H1 (cell line): ENCODE data around the gene DES. TPM values are rescaled to one million over a fixed set of nuclear protein-coding genes. Genes with fewer than 3 reads are reported as not detected.

ENCODE experiments used
- CTCF ChIA-PET: fragments of 300-600 bp; sonication (Branson Sonifier 250); formaldehyde crosslinking; loops from one replicate; lab custom pipeline; 2021; ENCODE audit not compliant: partially characterized antibody; lab: Charles Lee
- POLR2A ChIA-PET: fragments of 300-600 bp; sonication (Branson Sonifier 250); formaldehyde crosslinking; loops from one replicate; lab custom pipeline; 2021; ENCODE audit warnings: inconsistent platforms; ENCODE audit not compliant: partially characterized antibody; lab: Charles Lee
- DNase-seq, 2 experiments: peaks; one replicate each; pipeline versions ENCODE4 v3.0.0 to v3.0.0-alpha.2; 2010 to 2022; ENCODE audit warnings: low spot score in 2 of 2, low read depth in 1 of 2, mixed read lengths in 1 of 2
- FAIRE-seq: peaks from 2 replicates; lab custom pipeline; 2011; peaks lifted over from hg19 to GRCh38; lab: Jason Lieb, UNC
- H2AFZ ChIP-seq: 2 replicates; pipeline ENCODE4 v1.8.1; 2012; ENCODE audit warnings: low read length, inconsistent platforms
- H2AK5ac ChIP-seq: 2 replicates; pipeline ENCODE4 v1.6.1; 2013; ENCODE audit warnings: low read depth, low read length
- H2BK120ac ChIP-seq: replicated peaks from 2 replicates; pipeline ENCODE3; 2013; ENCODE audit warnings: low read depth, low read length, inconsistent platforms
- H2BK12ac ChIP-seq: 2 replicates; pipeline ENCODE4 v1.6.1; 2013; ENCODE audit warnings: low read depth, low read length
- H2BK15ac ChIP-seq: 2 replicates; pipeline ENCODE4 v1.6.1; 2013; ENCODE audit warnings: low read length
- H2BK20ac ChIP-seq: 2 replicates; pipeline ENCODE4 v1.6.1; 2013; ENCODE audit warnings: low read length
- H2BK5ac ChIP-seq: 2 replicates; pipeline ENCODE4 v1.6.1; 2013; ENCODE audit warnings: low read depth, low read length
- H3K14ac ChIP-seq: 2 replicates; pipeline ENCODE4 v1.6.1; 2013; ENCODE audit warnings: inconsistent platforms; ENCODE audit not compliant: insufficient read length
- H3K18ac ChIP-seq: 2 replicates; pipeline ENCODE4 v1.6.1; 2013; ENCODE audit warnings: low read length; ENCODE audit errors: extremely low read depth
- H3K23ac ChIP-seq: 2 replicates; pipeline ENCODE4 v1.6.1; 2013; ENCODE audit warnings: inconsistent platforms; ENCODE audit not compliant: insufficient read length
- H3K23me2 ChIP-seq: 2 replicates; pipeline ENCODE4 v1.6.1; 2013; ENCODE audit warnings: low read depth, low read length
- H3K27ac ChIP-seq: 2 replicates; pipeline ENCODE4 v1.6.1; 2011; ENCODE audit warnings: low read depth, low read length, inconsistent platforms
- H3K27me3 ChIP-seq, 4 experiments: replicated peaks in 1 of 4; 1 replicate in 1 of 4; 2 replicates in 3 of 4; pipeline versions ENCODE4 v1.6.1 to v1.8.1; 2011 to 2013; ENCODE audit warnings: low read length in 3 of 4, mild to moderate bottlenecking in 3 of 4, inconsistent platforms in 2 of 4, mixed read lengths in 2 of 4, moderate library complexity in 1 of 4; ENCODE audit not compliant: control insufficient read depth in 3 of 4, insufficient read depth in 3 of 4; ENCODE audit errors: extremely low read depth in 1 of 4
- H3K36me3 ChIP-seq, 4 experiments: 2 replicates each; pipeline versions ENCODE4 v1.6.1 to v1.8.1; 2011 to 2013; ENCODE audit warnings: mild to moderate bottlenecking in 4 of 4, low read length in 3 of 4, moderate library complexity in 2 of 4, control low read depth in 1 of 4, inconsistent platforms in 1 of 4; ENCODE audit not compliant: insufficient read depth in 4 of 4, control insufficient read depth in 2 of 4
- H3K4ac ChIP-seq: replicated peaks from 2 replicates; pipeline ENCODE3; 2013; ENCODE audit warnings: low read length, low read depth, mixed read lengths, inconsistent platforms; ENCODE audit not compliant: insufficient read length
- H3K4me1 ChIP-seq, 4 experiments: replicated peaks in 1 of 4; 1 replicate in 1 of 4; 2 replicates in 3 of 4; pipeline versions ENCODE4 v1.6.1 to v1.8.1; 2011 to 2013; ENCODE audit warnings: low read length in 3 of 4, inconsistent platforms in 2 of 4, mixed read lengths in 1 of 4; ENCODE audit not compliant: insufficient read depth in 4 of 4, control insufficient read depth in 3 of 4
- H3K4me2 ChIP-seq, 2 experiments: 2 replicates each; pipeline versions ENCODE4 v1.6.1 to v1.8.1; 2011 to 2013; ENCODE audit warnings: low read depth in 2 of 2, low read length in 2 of 2, control low read depth in 1 of 2, inconsistent platforms in 1 of 2, mild to moderate bottlenecking in 1 of 2; ENCODE audit not compliant: insufficient read depth in 1 of 2
- H3K4me3 ChIP-seq, 4 experiments: fragments of 200-600, 300-600 bp in 1 of 4; sonication (generic), shearing (Covaris generic), sonication (Bioruptor Twin) in 1 of 4; 2 replicates each; pipeline versions ENCODE4 v1.5.1 to v1.8.1; 2011 to 2016; ENCODE audit warnings: low read length in 4 of 4, low read depth in 3 of 4, control low read depth in 2 of 4, inconsistent platforms in 2 of 4, mild to moderate bottlenecking in 2 of 4, mixed read lengths in 1 of 4, moderate library complexity in 1 of 4; ENCODE audit not compliant: insufficient read depth in 2 of 4; ENCODE audit errors: extremely low read depth in 1 of 4
- H3K56ac ChIP-seq: replicated peaks from 2 replicates; pipeline ENCODE3; 2013; ENCODE audit warnings: low read depth, mild to moderate bottlenecking, mixed read lengths, low read length, inconsistent platforms; ENCODE audit not compliant: insufficient read length
- H3K79me1 ChIP-seq: 2 replicates; pipeline ENCODE4 v1.6.1; 2013; ENCODE audit warnings: low read depth, low read length, control low read depth
- H3K79me2 ChIP-seq, 2 experiments: 2 replicates each; pipeline versions ENCODE4 v1.6.1 to v1.8.1; 2012 to 2013; ENCODE audit warnings: low read length in 2 of 2, mild to moderate bottlenecking in 2 of 2, inconsistent platforms in 1 of 2; ENCODE audit not compliant: insufficient read depth in 2 of 2, control insufficient read depth in 1 of 2
- H3K9ac ChIP-seq, 4 experiments: replicated peaks in 1 of 4; 1 replicate in 1 of 4; 2 replicates in 3 of 4; pipeline versions ENCODE4 v1.6.1 to v1.8.1; 2011 to 2013; ENCODE audit warnings: low read depth in 3 of 4, low read length in 3 of 4, control low read depth in 2 of 4, mild to moderate bottlenecking in 2 of 4, moderate library complexity in 2 of 4, inconsistent platforms in 1 of 4; ENCODE audit errors: extremely low read depth in 1 of 4
- H3K9me3 ChIP-seq, 2 experiments: 2 replicates each; pipeline versions ENCODE4 v1.6.1 to v1.8.1; 2012 to 2013; ENCODE audit warnings: mild to moderate bottlenecking in 2 of 2, moderate library complexity in 2 of 2, control low read depth in 1 of 2, inconsistent platforms in 1 of 2, low read depth in 1 of 2, low read length in 1 of 2, mixed read lengths in 1 of 2; ENCODE audit not compliant: insufficient read depth in 2 of 2
- H4K20me1 ChIP-seq, 2 experiments: replicated peaks in 1 of 2; 2 replicates each; pipeline versions ENCODE3 to v1.8.1; 2011 to 2013; ENCODE audit warnings: inconsistent platforms in 2 of 2, low read length in 2 of 2, mild to moderate bottlenecking in 1 of 2; ENCODE audit not compliant: insufficient read depth in 2 of 2, control insufficient read depth in 1 of 2
- H4K5ac ChIP-seq: 2 replicates; pipeline ENCODE4 v1.6.1; 2013; ENCODE audit warnings: low read length, low read depth, mixed read lengths, inconsistent platforms; ENCODE audit not compliant: insufficient read length
- H4K8ac ChIP-seq: 2 replicates; pipeline ENCODE4 v1.8.0; 2013; ENCODE audit warnings: mild to moderate bottlenecking, moderate library complexity, low read length, inconsistent platforms; ENCODE audit not compliant: insufficient read depth; ENCODE audit errors: extremely low read depth
- H4K91ac ChIP-seq: replicated peaks from 2 replicates; pipeline ENCODE3; 2013; ENCODE audit warnings: low read length, mixed read lengths, inconsistent platforms; ENCODE audit not compliant: insufficient read length
- CEBPB ChIP-seq: IDR thresholded peaks from 2 replicates; pipeline ENCODE4 v1.6.1; 2012; ENCODE audit warnings: low read depth, low read length
- KDM4A ChIP-seq: IDR thresholded peaks from one replicate; pipeline ENCODE4 v1.7.1; 2012; ENCODE audit warnings: low read depth, mild to moderate bottlenecking, moderate library complexity, low read length, inconsistent platforms; ENCODE audit not compliant: severe bottlenecking
- TAF1 ChIP-seq: IDR thresholded peaks from 2 replicates; pipeline ENCODE4 v1.6.1; 2011; ENCODE audit warnings: mild to moderate bottlenecking, low read depth, low read length
- YY1 ChIP-seq: IDR thresholded peaks from 2 replicates; pipeline ENCODE4 v1.6.1; 2011; ENCODE audit warnings: low read depth, mild to moderate bottlenecking, low read length
- WGBS, 2 experiments: shearing (Covaris generic) in 1 of 2; methylation state at CpG; one replicate each; pipeline versions ENCODE4 v1.1.6 to v1.1.7; 2013 to 2015; ENCODE audit warnings: low lambda C conversion rate in 2 of 2, mixed read lengths in 2 of 2, inconsistent platforms in 1 of 2, low coverage in 1 of 2, missing lambda C conversion rate in 1 of 2; ENCODE audit not compliant: insufficient replicate concordance in 2 of 2, insufficient coverage in 1 of 2, insufficient read length in 1 of 2; ENCODE audit errors: extremely low coverage in 1 of 2, missing lambda C conversion rate in 1 of 2; 5-methylcytosine and 5-hydroxymethylcytosine counted together
- polyA plus RNA-seq, 7 experiments: library from polyadenylated mRNA; depleted of rRNA in 3 of 7; stranded (reverse) in 5 of 7; unstranded in 2 of 7; fragments of >200 nt in 5 of 7; fragments of 200-250 nt in 2 of 7; gene quantifications; 1 replicate in 5 of 7; 2 replicates in 1 of 7; 4 replicates in 1 of 7; pipeline versions ENCODE4 v1.2.1 to v1.2.3, GENCODE V29; 2011 to 2013; ENCODE audit warnings: missing spikeins in 2 of 7, mixed read lengths in 2 of 7
- total RNA-seq: library from RNA; stranded (reverse); fragmentation: NEBNext Ultra II Directional; extraction: Animal tissue kit (Norgen Biotek cat#: 25700); gene quantifications from 2 replicates; pipeline ENCODE4 v1.2.1, GENCODE V29; 2021

Gene DES
- total and polyA plus RNA-seq, 2 of the 8 experiments (the other 6 are each of a cell fraction or from before 2014, with no cell fraction given), result 1.8 to 4.3 TPM

- 71% methylated on average over 13 of the region's 19 CpGs; no CpG with 5 or more reads in 1 of the 2 experiments for WGBS, 2 experiments
- TF ChIP-seq CEBPB (no peak), KDM4A (peak; percentile 49), YY1 (no peak), TAF1 (no peak)
- TF ChIP-seq, all 59 proteins: peak for 1
- Histone ChIP-seq H4K91ac (no peak overlapping the region), H3K18ac (no peak overlapping the region; the same call in 1 of the 2 replicates), H3K4me1 (peaks cover 0 to 14% (median 4%) of the 10 kb centered on the region in 4 experiments; a peak in 5 of 7 replicates), H2BK20ac (no peak overlapping the region), H2BK12ac (no peak overlapping the region), H2AK5ac (no peak overlapping the region), H3K27me3 (no peaks in the 10 kb centered on the region; a peak in 1 of 7 replicates), H2AFZ (peak overlapping the region; percentile 27; the same call in 1 of the 2 replicates), H3K9ac (peak overlapping the region in 3 of 4 experiments; percentile 41 to 85 (median 77); a peak in 6 of 7 replicates), H2BK15ac (no peak overlapping the region), H3K4me2 (peak overlapping the region; percentile 84 to 86), H2BK5ac (no peak overlapping the region), H3K56ac (no peak overlapping the region), H3K79me2 (no peaks in the 10 kb centered on the region), H3K23ac (no peak overlapping the region), H3K23me2 (peaks cover 3% of the 10 kb centered on the region), H3K36me3 (peaks cover 11 to 19% (median 13%) of the 10 kb centered on the region in 4 experiments; a peak in 7 of 8 replicates), H2BK120ac (no peak overlapping the region), H3K9me3 (no peaks in the 10 kb centered on the region), H3K4ac (no peak overlapping the region), H3K79me1 (peaks cover 2% of the 10 kb centered on the region), H4K20me1 (peaks cover 0 to 3% of the 10 kb centered on the region in 2 experiments), H3K27ac (no peak overlapping the region), H4K8ac (no peak overlapping the region; the same call in 1 of the 2 replicates), H4K5ac (no peak overlapping the region), H3K4me3 (peak overlapping the region; percentile 82 to 99 (median 84)), H3K14ac (no peak overlapping the region)
- DNase-seq (no peak), FAIRE-seq (no peak)
- ChIA-PET POLR2A (interaction anchor here (1.1 to 2.0 kb wide), 7 partner anchors 8 to 143 kb away, joined by 3 to 6 read pairs (median 4); partner anchors contain the start of genes GLB1L and STK16), CTCF (interaction anchor here (0.6 to 8.0 kb wide), 10 partner anchors 15 to 228 kb away, joined by 3 to 142 read pairs (median 7); a partner anchor contains a TSS)
Observed at GRCh38 chr2:219386532-219387280, 31.5 kb upstream of the DES start.
